NCI-H345 treated with DMSO at 0.1 percent for 48 hours (cell line): ENCODE data around the gene MDFI.

ENCODE experiments used
- DNase-seq: peaks from one replicate; lab custom pipeline; 2025; ENCODE audit not compliant: unreplicated experiment; lab: John Stamatoyannopoulos, UW

Gene MDFI, protein sequence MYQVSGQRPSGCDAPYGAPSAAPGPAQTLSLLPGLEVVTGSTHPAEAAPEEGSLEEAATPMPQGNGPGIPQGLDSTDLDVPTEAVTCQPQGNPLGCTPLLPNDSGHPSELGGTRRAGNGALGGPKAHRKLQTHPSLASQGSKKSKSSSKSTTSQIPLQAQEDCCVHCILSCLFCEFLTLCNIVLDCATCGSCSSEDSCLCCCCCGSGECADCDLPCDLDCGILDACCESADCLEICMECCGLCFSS

DNA sequence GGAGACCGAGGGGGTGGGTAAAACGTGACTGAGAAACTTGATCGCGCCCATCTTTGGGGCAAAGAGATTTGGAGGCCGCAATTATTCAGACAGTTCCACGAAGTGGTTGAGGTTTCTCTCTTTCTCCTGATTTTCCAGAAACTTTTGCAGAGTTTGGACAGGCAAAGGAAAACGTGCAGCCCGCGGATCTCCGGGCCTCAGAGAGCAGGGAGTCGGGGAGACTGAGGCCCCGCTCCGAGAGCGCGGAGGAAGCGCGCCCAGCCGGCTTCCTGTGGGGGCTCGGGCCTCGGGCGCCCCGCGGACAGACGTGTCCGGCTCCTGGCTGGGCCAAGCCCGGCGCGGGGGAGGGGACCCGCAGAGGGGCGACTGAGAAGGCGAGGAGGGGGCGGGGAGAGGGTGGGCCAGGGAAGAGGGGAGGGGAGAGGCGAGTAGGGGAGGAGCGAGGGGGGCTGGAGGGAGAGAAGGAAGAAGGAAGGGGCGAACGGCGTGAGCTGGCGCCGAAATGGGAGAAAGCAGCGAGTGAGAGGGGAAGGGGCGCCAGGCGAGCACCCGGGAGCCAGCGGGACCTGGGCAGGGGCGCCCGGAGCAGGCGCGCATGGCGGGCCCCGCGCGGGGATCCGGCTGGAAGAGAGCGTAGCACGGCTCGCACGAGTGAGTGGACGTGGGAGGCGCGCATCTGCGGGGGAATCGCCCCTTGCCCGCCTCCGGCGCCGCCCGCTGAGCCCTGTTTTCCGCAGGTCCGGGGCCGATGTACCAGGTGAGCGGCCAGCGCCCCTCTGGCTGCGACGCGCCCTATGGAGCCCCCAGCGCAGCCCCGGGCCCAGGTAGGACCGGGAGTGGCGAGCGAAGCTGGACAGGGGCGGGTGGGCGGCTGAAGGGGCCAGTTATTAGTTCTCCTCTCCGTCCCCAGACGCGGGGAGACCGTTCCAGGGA is at the start of gene MDFI:
Gene MDFI, plus strand, starts transcription at position 467 of the 933 bp plus-strand sequence. Its CDS starts 282 bp downstream, at position 749.
- no peak for DNase-seq

DNA sequence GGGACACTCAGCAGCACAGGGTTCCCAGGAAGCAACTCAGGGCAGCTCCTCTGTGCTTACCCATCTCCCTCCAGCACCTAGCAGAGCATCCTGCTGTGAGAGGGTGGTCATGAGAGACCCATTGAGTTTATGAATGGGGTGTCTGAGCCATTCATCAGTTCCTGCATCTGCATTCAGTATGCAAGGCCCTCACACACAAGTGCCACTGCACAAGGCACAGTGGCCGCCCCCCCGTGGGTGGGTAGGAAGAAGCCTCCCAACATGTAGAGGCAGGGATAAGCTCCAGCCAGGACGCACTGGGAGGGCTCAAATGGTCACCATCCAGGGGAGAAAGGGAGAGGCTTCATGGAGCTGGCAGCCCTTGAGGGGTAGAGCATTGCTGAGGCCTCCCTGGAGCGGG is 49.0 kb upstream of the MDFI start:
- no peak for DNase-seq

DNA sequence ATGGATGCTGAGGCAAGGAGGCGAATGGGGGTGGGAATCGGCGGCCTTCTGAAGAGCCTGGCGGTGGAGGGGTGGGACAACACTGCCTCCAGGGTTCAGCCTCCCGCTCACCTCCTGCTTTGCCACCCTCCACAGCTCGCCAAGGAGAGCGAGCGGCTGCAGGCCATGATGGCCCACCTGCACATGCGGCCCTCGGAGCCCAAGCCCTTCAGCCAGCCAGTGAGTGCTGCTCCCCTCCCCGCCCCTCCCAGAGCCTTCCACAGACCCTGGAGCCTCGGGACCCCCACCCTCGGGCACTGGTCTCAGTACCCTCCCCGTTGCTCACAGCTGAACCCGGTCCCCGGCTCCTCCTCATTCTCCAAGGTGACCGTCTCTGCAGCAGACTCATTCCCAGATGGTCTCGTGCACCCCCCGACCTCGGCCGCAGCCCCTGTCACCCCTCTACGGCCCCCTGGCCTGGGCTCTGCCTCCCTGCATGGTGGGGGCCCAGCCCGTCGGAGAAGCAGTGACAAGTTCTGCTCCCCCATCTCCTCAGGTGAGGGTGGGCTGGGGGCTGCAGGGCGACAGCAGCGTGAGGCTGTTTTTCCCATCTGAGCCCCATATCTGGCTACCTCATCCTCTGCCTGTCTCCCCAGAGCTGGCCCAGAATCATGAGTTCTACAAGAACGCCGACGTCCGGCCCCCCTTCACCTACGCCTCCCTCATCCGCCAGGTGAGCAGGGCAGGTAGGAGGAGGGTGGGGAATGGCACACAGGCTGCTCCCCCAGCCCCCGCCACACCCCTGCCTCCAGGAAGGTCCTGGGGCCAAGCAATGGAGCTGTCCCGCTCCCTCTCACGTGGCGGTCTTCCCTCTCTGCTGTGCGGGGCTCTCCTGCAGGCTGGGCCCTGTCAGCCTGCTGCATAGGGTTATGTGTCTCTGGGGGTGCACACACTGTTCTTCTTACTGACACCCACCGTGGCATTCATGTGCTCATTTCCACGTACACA is 48.3 kb upstream of the MDFI start:
- no peak for DNase-seq

DNA sequence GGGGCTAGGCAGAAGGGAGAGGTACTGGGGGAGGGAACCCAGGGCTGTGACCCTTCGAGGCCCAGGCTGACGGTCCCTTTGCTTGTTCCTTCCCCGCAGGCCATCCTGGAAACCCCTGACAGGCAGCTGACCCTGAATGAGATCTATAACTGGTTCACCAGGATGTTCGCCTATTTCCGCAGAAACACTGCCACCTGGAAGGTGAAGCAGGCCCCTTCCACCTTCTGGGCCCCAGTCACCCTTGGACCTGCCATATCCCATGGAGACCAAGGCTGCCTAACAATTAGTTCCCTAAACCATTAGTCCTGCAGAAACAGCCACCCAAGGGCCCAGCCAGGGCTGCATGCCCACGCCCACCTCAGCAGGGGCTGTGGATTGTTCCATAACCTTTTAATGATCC is 47.1 kb upstream of the MDFI start:
- no peak for DNase-seq

DNA sequence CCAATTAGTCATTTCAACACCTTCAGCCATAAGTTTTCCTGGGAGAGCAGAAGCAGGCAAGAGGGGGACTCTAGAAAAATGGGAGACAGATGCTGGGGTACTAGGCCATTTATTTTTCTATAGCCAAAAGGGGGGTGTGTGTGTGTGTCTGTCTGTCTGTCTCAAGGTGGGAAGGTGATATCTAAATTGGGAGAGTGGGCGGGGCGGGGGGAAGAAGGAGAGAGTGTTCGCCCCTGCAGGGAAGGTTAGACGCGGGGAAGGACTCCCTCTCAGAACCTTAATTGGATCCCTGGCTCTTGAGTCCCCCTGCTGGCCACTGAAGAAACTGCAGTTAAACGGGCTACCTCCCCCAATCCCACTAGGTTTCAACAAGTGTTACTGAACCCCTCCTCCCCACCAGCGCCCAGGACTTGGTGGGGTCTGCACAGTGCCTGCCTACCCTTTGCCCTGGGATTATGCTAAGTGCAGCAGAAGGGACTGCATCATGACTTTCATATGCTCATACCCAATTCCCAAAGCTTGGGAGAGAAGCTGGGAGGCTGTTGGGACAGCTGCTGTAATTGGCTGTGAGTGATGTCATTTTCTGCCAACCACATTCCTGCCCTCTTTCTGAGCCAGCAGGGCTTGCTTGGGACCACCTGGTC is 46.3 kb upstream of the MDFI start:
- peak; percentile 18 for DNase-seq

DNA sequence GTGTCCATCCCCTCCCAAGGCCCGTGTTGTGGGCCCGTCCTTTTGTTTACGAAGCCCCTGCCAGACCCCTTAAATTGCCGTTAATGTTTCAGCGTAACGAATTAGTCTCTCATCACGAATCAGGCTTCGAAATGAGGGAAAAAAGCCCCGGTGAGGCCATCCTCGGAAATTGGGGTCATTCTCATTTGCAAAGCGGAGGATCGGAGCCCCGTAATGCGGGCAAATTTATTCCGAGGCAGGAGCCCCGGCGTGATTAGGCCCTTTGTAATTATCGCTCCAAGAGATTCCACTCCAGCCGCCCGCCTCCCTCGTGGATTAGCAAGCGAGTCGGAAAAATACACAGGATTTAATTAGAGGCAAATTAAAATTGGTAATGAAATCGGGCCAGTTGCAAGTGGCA is 44.9 kb upstream of the MDFI start:
- no peak for DNase-seq

DNA sequence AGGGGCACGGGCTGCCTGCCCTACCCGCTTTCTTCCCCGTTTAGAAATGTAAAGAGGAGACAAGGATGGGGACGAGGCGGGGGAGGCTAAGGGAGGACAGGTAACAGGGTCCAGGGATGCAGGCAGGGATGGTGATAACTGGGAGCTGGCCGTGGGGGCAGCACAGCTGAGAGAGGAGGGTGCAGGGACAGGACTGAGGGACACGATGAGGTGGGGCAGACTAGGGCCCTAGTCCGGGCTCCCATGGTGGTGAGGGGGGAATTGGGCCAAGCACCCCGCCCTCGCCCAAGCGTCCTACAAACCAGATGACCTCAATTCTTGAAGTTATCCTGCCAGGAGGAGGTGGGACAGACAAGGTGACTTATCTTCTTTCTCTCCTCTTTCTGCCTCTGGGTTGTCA is 44.4 kb upstream of the MDFI start:
- no peak for DNase-seq

DNA sequence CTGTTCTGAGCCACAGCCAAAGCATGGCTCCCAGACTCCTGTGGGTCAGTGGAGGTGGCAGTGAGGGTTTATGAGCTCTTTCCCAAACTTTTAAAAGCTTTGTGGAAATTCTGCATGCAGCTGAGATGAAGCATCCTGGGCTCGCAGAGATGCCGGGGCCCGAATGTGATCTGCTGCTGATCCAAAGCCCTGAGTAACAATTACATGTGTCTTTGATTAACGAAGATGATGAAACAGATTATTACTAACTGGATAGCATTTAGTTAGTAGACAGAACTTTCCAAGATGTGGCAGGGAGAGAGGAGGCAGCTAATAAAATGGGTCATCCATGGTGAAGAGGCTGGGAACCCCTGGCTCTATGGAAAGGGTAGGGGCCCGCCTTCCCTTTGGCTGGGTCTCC is 43.9 kb upstream of the MDFI start:
- DNase-seq = no peak

DNA sequence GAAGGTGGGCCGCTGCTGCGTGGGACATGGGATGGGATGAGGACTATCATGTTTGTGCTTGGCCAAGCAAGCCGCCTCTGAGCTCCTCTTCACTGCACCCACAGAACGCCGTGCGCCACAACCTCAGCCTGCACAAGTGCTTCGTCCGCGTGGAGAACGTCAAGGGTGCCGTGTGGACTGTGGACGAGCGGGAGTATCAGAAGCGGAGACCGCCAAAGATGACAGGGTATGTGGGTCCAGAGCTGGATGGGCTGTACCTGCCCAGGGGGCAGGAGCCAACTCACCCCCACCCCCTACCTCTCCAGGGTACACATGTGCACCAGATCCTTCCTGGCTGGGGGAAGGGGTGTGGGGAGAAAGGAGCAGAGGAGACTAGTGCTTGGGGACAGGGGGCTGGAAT is 43.5 kb upstream of the MDFI start:
- DNase-seq = no peak

DNA sequence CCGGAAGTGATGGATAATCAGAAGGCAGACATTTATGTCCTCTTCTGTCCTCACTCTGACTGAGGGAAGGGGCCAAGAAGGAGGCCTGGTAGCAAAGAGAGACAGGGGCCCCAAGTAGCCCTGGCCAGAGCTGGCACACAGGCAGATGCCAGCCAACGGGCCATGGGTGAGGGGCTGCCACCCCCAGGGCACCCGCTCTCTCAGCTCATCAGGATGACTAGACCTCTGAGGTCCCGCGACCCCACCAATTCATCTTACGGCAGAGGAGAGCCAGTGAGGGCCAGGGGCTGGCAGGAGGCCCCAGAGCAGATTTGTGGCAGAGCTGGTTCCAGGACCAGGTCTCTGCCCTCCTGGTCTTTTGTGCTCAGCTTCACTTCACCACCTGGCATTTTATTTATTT is 43.1 kb upstream of the MDFI start:
- no peak for DNase-seq

DNA sequence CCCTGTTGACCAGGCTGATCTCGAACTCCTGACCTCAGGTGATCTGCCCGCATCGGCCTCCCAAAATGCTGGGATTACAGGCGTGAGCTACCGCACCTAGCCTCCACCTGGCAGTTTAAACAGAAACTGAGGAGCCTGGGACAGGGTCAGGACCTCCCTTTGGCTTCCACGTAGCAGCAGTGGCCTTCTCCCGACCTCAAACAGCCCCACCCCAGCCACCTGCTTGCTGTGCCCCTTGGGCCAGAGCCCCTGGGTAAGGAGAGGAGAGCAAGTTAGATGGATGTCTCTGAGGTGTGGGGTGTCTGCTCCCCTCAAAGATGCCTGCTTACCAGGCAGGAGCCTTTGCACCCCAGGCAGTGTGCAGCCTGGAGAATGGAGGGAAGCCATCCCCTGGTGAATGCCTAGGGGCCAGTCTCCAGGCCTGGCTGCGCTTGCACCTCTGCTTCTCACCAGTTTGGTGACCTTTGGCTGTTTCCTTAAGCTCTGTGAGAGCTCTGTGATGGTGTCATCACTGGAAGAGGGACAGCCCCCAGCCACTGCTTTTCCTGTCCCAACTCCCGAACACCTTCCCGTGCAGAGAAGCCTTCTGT is 42.1 kb upstream of the MDFI start:
- DNase-seq = no peak

DNA sequence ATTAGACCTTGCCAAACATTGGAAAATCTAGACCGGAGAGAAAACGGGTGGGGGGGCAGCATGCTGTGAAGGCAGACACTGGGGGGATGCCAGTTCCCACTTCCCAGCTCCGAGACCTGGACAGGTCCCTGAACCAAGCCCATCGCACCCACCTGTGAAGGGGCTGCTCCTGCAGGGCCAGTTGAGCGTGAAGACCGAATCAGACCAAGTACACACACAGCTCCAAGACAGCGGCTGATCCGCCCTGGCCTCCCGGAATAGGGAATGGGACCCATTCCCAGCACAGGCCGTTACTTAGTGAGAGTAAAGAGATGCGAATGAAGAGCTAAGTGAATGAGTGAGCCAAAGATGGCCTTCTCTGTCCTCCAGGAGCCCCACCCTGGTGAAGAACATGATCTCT is 41.5 kb upstream of the MDFI start:
- DNase-seq = no peak

DNA sequence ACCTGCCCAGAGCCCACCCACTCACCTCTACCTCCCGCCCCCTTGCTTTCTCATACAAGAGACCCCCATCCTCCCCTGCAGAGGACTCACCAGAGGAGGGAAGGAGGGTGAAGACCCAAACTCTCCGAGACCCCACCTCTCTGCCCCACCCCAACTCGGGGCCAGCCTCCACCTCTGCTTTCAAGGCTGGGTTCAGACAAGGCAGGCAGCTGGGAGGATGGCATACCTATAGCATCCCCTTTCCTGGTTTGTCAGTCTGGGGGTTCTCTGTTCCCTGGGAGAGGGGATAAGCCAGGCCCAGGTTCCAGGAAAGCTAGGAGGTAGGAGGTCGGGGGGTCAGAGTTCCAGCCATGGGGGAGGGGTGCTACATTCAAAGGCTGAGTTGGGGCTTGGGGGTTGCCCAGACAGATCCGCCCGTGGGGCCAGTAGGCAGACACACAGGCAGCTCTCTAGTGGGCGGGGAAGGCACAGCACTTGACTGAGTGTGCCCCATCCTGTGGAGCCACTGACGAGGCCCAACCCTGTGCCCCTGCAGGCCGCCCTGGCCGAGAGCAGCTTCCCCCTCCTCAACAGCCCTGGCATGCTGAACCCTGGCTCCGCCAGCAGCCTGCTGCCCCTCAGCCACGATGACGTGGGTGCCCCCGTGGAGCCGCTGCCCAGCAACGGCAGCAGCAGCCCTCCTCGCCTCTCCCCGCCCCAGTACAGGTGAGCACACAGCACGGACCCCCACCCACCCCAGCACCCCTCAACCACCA is 40.8 kb upstream of the MDFI start:
- DNase-seq = no peak

DNA sequence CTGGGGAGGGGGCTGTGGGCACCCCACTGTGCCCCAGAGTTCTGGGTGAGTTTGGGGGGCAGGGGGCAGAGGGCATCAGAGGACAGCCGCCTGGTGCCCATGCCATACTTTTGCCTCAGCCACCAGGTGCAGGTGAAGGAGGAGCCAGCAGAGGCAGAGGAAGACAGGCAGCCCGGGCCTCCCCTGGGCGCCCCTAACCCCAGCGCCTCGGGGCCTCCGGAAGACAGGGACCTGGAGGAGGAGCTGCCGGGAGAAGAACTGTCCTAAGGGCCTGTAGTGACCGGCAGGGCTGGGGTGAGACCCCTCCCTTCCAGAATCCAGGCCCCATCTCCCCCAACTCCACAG is 39.6 kb upstream of the MDFI start:
- DNase-seq = no peak

DNA sequence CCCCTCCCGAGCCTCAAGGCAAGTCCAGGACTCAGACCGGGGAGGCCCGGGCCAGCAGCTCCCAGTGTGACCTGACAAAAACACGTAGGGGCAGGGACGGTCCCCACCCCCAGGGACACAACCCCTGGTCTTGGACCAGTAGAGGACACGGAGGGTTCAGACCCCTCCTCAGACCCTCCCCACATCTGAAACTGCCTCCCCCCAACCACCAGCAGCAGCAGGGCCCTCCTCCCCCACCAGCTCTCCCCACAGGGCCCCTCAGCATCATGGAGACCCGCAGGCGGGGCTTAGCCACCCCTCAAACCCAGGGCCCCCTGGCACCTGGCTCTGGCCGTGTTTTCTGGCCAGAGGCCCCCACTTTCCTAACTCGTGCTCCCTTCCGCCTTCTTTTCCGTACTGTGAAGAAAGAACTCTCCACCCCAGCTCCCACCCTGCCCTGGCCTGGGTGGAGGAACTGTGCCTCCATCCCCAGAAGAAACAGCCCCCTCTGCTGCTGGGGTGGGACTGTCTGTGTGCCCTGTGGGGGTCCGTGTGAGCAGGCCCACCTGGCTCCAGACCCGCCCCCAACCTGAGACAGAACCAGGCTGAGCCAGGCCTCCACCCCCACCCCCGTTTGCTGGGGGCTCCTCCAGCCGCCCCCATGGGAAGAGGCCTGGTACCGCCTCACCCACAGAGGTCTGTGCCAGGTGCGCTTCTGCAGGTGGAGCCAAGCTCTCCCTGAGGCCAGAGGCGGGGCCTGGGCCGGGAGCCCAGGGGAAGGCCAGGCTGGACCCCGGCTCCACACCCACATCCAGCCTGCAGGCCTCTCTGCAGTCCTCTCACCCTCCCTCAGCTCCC is 39.0 kb upstream of the MDFI start:
- DNase-seq = no peak

DNA sequence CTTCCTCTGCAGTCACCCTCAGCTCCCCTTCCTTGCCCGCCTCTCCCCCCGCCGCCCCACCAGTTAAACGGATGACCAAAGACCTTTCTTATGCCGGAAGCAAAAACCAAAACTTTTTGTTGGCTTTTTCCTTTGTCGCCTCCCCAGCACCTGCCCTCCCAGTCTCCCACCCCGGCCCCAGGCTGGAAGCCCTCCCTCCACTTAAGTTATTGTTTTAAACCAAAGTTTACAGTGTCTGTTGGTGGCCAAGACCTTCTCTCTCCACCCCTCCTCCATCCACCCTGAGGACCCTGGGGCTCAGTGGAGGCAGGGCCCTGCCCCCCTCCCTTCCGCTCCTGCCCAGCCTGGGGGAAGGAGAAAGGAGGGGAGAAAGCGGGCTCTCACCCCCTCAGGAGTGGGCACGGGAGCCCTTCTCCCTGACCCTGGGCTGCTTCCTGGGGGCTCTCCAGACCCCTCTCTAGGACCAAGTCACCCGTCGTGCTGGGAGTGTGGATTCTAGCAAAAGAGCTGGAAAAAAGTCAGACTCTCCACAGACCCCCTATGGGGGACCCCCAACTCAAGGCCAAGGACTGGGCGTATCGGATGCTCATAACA is 38.3 kb upstream of the MDFI start:
- no peak for DNase-seq

DNA sequence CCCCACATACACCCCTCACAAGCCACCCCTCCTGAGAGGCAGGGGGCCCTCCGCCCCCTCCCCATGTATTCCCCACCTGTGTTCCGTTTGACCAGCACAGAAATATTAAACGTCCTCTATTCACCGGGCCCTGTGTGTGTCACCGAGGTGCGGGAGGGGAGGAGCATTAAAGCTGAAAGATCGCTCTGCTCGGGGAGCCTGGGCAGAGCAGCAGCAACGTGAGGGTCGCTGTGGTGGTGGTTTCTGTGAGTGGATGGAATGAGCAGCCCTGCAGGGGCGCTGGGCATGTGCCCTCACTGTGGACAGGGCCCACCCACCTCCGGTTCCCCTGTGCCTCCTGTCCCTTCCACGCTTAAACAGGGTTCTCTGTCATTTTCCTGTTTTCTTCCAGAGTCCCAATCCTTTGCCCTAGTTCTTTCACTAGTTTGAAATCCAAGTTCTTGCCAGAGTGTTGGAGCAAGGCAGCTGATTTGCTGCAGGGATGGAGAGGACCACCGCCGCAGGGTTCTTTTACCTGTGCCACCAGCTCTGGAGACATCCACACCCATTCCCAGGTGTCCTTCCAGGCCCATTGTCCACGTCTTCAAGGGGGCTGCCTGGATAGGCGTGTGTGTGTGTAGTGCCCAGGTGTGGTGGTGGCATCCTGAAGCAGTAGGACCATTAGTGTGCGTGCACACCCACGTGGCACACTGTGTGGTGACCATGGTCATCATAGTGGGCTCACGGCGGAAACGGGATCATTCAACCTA is 37.6 kb upstream of the MDFI start:
- no peak for DNase-seq

DNA sequence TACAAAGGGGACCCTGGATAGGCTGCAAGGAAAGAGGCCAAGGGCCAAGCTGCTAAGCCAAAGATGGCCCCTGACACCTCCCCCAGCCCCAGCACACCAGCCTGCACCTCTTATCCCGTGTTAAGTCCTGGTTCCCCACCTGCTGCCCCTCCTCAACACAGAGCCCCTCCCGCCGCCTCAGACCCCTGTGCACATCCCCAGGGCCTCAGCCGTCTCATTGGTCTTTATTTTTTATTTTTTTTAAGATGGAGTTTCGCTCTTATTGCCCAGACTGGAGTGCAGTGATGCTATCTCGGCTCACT is 37.1 kb upstream of the MDFI start:
- DNase-seq = no peak
